ENCODE data around the gene DMRTA2.

DMRTA2 gene

DNA sequence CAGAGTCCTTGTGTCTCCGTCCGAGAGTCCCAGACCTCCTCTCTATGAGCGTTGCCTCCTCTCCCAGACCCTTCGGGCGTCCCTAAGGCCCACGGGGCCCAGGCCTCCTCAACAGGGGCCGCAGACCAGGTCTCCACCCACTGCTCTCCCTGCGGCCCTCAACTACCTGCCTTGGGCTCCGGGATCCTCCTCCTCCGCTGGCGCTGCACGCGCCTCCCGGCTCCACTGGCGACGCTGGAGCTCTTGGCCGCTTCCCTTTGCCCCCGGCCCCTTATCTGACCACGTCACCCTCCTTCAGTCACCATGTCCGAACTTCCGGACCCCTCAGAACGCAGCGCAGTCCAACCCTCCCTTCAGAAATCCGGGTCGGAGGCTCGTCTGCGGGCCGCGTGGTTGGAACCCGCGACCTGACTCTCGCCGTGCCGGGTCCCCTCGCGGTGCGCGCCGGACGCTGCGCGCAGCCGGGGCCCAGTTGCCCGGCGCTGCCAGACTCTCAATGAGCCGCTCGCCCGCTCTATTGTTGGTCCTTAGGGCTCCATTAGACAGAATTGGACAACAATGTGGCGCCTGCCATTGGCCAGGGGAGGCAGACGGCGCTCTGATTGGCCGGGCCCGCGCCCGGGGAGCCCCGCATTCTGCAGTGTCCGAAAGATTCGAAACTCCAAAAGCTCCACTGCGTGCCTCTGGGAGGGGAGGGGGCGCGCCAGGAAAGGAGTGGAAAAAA lies at the start of gene DMRTA2:
Gene DMRTA2 (minus strand): TSS at position 498 of the 724 bp plus-strand sequence. CDS start 1,907 bp downstream, outside the sequence.
- no peak for DNase-seq (ENCODE audit: low read depth in 1 of 2, low spot score in 1 of 2)

DNA sequence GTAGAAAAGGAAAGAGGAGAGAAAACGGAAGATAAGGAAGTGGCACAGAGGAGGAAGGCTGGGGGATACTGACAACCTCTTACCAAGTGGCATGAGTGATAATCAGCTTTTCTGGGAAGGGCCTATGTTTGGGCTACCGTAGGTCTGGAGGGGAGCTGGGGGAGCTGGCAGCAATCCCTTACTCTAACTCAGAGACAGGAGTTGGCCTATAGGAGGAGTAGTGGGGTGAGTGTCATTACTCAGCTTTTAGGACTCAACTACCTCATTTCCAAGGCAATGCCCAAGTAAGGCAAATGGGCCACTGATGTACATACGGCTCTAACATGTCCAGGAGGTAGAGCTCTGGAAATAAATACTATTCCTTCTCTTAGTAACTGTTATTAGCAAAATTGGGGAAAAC lies 48.7 kb upstream of the DMRTA2 start:
- DNase-seq (ENCODE audit: low read depth in 1 of 2, low spot score in 1 of 2) = no peak

DNA sequence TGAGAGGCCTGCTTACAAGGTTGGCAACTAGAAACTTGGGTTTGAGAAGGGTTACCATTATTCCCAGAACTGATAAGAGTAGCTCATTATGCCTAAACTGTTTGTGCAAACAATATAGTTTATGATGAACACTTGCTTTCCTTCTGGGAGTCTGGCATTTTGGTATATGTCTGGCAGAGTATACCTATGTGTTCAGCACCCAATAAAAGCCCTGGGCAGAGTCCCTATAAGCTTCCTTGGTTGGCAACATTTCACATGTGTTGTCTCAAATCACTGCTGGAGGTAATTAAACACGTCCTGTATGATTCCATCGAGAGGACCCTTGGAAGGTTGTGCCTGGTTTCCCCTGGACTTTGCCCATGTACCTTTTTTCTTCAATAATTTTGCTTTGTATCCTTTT lies 39.7 kb upstream of the DMRTA2 start:
- no peak for DNase-seq (ENCODE audit: low read depth in 1 of 2, low spot score in 1 of 2)

DNA sequence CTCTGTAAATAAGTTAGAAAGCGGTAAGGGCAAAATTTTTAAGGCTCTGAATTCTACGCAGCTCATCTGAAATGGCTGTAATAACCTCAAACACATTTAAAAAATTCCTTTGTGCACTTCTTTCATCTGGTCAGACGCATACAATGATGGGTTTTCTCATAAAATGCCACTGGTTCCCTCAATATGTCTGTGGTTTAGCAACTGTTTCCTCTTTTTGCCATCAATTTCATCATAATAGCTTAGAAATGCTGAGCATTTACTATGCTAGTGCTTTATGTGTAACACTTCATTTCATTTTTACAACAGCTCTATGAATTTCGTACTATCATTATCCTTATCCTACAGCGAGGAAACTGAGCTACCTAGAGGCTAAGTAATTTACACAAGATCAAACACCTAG lies 35.3 kb upstream of the DMRTA2 start:
- no peak for DNase-seq (ENCODE audit: low read depth in 1 of 2, low spot score in 1 of 2)

DNA sequence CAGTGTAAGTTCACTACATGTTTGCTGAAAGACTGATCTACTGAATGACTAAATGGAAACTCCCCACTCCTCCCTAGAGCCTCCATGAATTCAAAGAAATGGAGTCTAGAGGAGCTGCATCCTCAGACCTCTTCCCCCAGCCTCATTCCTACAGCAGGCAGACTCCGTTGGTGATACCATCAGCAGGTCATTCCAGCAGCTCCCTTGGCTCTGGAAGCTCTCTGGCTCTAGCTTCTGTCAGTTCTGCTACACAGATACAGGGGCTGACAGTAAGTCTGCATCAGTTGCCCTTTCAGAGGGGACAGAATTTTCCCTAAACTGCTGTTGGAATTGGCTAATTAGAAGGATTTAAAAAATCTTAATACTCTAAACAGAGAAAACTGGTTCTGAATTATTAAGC lies 31.7 kb upstream of the DMRTA2 start:
- no peak for DNase-seq (ENCODE audit: low read depth in 1 of 2, low spot score in 1 of 2)

DNA sequence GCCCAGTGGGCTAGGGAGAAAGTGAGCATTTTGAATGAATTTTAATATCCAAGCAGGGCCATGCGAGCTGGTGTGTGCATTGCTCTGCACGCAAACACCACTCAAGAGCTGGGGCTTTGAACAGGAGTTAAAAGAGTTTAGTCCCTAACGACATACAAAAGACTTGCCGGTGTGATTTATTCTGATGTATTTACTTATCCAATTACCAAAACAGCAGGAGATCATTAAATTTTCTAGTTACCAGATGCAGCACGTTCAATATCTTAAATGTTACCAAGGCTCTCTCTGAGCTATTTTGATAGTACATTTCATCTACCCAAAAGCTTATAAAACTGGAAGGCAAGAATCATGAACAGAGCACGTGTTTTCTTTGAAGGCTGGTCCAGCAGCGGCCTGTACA lies 30.0 kb upstream of the DMRTA2 start:
- no peak for DNase-seq (ENCODE audit: low read depth in 1 of 2, low spot score in 1 of 2)

DNA sequence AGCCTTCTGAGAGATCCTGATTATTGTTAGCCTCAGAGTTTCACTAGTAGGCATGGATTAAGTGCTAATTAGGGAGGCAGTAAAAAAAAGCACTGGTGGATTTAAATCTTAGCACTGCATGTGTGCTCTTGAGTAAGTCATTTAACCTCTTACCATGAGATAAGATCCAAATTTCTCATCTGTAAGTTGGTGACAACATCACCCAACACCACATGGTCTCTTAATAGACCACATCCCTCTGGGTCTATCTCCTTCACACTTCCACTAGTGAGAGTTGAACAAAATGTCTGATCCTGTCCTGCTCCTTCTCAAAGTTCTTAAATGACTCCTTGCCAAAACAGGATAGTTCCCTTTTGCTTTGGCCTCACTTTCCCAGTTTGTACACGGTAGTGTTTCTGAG lies 29.5 kb upstream of the DMRTA2 start:
- no peak for DNase-seq (ENCODE audit: low read depth in 1 of 2, low spot score in 1 of 2)

DNA sequence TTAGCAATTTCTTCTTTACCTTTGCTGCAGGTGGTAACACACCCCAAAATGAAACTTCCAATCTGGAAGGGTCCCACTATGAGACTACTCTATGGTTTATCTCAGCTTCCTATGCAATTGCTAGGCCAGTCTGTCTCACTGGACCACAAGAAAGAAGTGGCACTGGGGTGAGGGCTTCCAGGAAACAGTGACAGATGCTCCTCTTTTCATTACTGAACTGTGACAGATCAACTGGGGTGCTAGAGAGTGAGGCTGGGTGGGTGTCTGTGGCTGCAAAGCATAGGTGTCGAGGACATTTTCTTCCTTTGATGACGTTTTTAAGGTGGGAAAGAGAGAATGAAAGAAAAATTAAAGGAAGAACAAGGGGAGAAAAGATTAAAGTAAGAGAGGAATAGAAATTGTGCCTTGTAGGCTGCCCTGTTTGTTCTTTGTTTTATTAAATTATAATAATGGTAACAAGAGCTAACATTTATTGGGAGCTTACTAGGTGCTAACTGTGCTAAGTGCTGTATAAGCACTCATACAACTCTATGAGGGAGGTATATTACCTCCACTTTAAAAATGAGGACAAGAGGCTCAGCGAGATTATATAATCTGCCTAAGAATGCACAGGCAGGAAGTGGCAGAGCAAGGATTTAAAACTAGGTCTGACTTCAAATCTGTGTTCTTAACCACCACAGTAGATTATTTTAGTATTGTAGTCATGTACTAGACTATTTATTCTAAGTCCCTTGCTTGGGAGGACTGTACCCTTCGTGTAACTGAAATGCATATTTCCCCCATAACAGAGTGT lies 27.8 kb upstream of the DMRTA2 start:
- DNase-seq (ENCODE audit: low read depth in 1 of 2, low spot score in 1 of 2) = no peak

DNA sequence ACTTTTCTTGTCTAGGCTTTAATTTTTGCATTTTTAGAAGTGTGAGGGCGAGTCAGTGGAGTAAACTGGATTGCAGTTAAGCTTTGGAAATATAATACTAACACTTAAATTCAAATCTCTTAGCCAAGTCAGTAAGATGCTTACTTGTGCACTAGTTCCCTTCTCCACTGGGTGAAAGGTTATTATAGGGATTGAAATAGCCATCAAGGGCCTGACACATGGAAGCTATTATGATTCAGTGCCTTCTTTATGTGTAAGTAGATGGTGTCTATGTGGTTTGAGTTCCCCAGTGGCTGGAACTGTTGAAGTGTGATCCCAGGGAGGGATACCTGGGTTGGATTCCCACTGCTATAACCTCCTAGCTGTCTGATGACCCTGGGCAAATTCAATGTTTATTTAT lies 24.7 kb upstream of the DMRTA2 start:
- DNase-seq (ENCODE audit: low read depth in 1 of 2, low spot score in 1 of 2) = no peak

DNA sequence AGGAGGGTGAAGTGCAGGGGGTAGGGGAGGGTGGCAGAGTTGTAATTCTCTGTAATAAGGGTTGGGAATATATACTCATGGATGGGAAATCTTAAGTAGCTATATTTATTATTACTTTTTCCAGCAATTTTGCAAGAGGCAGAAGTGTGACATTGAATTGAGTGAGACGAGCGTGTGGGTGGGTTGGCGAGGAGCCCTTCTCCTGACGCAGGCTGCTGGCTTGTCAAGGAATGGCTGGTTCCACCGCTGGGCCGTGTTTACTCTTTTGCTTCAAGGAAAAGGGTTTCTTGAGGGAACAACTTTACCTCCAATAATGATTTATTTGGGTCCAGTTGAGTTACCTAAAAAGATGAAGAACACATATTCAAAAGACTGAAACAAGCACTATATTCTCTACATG lies 17.9 kb upstream of the DMRTA2 start:
- DNase-seq (ENCODE audit: low read depth in 1 of 2, low spot score in 1 of 2) = no peak

DNA sequence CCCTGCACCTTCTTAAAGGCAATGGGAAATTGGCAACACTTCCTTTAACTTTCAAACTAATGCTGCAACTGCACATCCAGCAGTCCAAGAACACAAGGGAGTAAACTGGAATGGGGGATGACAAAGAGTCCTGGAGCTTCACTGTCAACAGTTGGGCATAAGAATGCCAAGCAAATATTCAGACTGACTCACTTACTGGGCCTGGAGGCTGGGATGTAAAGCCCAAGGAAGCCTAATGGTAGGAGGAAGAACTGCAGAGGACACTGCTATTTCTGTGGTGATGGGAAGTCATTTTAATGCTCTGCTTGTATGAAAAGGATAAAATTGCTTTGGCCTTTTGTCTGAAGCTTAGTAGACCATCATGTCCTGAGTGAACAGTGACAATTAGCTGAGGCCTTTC lies 15.7 kb upstream of the DMRTA2 start:
- no peak for DNase-seq (ENCODE audit: low read depth in 1 of 2, low spot score in 1 of 2)

DNA sequence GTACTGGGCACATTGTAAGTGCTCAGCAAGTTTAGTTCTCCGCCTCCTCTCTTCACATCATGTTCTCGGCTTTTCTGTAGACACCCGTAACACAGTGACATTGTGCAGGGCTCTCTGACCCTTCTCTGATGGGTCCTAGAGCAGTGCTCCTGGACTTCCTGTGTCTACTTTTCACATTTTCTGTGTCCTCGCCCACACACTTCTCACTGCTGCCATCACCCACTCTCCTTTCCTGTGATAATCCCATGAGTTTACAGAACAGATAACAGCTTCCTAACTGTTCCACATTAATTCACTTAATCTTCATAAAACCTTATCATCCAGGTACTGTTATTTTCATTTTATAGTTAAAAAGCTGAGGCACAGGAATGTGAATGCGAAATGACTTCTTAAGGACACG lies 13.2 kb upstream of the DMRTA2 start:
- no peak for DNase-seq (ENCODE audit: low read depth in 1 of 2, low spot score in 1 of 2)

DNA sequence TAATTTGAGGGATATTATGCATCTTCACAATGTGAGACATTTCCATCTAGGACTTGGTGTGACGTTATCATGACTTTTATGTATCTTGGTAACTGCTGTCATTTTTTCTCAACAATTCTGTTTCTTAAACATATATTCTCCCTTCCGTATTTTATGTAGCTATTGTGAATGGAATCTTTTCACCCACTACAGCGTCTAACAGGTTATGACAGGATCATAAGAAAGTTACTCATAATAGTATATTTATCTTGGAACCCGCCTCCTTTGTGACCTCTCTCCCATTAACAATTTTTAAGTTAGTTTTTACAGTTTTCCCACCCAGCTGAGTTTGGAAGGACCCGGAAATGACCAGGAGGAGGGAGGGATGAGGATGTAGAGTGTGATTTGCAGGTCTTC lies 6.8 kb upstream of the DMRTA2 start:
- DNase-seq (ENCODE audit: low read depth in 1 of 2, low spot score in 1 of 2) = no peak

DNA sequence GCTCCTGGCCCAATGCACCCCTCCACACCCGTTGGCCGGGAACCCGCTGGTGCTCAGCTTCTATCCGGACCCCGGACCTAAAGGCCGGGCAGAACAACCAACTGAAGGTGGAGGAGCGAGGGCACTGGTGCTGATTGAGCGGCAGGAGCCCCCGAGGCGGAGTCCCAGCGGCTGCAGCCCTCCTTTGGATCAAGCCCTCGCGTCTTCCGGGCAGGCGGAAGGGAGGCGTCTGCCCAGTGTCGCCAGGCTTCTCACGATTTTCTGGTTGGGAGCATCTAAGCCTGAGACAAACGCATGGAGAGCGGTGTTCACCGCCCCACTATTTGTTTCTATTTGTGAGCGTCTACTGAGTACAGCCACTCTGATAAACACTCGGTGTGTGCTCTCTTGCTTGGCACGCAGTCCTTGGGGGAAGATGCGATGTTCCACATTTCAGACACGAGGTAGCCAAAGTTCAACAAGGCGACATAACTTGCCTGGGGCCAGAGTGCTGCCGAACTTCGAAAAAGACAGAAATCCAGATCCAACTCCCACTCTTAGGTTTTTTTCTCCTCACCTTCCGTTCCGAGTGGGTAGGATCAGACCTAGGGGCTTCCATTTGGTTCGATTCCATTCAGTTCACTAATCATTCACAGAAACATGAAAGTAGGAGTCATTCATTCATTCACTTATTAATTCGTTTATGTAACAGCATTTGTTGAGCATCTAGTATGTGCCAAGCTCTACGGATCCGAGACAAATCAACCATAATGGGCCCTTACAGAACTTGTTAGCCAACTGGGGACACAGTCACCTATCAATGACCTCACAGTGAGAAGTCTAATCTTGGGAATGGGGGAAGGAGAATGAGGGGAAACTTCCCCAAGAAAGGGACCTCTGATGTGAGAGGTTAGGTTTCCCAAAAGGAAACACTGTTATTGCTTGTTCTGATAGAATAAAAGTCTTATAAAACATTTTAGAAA lies 4.9 kb upstream of the DMRTA2 start:
- no peak for DNase-seq (ENCODE audit: low read depth in 1 of 2, low spot score in 1 of 2)

DNA sequence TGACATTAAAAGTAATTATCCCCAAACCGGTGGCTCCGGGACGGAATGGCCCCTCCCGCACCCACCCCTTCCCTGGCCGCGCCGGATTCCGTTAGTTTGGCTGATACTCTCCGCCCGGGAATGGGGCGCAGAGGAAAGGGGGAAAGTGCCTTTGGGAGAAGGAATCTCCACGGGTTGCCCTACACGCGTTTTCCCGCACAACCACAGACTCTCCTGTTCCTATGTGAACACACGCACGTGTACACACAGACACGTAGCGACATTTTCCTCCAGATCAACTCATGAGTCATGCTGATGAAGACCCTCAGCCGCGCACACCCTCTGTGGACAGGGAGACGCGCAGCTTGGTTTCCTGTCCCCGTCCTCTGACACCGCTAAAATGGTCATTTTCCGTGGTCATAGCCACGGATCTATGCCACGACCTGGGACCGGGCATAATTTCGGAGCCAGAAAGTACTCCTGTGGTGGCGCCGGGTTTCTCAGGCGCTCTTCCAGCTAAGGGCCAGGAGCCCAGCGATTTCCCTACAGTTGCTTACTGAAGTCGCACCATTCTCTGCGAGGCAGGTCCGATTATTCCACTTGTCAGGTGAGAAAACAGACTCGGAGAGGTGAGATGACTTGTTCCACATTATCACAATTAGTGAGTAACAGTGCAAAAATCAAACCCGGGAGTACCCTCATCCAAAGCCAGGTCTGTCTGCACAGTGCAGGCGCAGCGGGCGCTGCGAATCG lies 4.0 kb upstream of the DMRTA2 start:
- DNase-seq (ENCODE audit: low read depth in 1 of 2, low spot score in 1 of 2) = no peak

DNA sequence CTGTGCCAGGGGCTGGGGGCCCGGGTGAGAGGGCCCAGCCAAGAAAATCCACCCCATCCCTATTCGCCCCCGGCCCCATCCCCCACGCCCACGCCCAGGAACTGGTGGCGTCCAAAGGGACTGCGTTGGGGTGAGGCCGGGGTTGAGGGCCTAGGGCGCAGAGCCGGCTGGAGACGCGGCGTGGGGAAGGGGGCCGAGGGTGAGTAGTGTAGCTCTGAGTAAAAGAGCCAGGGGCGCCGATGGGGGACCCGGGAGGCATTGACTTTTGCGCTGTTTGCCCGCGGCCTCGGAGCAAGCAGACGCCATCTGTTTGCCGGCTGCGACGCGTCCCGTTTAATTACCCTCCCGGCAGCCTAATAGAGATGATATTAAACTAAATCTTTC lies 3.5 kb upstream of the DMRTA2 start:
- no peak for DNase-seq (ENCODE audit: low read depth in 1 of 2, low spot score in 1 of 2)

DNA sequence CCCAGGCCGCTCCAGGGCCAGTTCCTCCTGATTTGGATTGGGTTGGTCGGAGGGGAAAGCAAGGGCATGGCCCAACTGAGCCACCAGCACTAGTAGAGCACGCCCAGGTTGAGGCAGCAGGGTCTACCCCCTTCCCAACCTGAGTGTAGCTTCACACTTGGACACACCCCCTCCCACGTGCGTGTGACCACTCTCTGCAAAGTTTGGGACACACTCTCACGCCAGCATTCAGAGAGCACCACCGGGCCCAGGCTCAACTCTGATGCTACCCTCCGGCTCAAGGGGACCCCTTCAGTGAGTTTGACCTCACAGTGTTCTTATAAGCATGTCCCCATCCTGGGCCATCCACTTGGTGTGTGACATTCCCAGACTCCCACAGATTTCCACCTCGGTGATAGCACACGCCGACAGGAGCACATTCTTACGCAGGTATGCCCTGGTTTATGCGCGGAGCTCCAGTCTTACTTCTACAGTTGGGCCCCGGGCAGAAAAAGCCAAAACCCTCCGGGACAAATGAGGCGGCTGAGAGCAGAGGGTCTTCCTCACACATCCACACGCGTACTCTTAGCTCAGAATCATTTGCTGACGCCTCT lies 3.0 kb upstream of the DMRTA2 start:
- DNase-seq (ENCODE audit: low read depth in 1 of 2, low spot score in 1 of 2) = no peak

DNA sequence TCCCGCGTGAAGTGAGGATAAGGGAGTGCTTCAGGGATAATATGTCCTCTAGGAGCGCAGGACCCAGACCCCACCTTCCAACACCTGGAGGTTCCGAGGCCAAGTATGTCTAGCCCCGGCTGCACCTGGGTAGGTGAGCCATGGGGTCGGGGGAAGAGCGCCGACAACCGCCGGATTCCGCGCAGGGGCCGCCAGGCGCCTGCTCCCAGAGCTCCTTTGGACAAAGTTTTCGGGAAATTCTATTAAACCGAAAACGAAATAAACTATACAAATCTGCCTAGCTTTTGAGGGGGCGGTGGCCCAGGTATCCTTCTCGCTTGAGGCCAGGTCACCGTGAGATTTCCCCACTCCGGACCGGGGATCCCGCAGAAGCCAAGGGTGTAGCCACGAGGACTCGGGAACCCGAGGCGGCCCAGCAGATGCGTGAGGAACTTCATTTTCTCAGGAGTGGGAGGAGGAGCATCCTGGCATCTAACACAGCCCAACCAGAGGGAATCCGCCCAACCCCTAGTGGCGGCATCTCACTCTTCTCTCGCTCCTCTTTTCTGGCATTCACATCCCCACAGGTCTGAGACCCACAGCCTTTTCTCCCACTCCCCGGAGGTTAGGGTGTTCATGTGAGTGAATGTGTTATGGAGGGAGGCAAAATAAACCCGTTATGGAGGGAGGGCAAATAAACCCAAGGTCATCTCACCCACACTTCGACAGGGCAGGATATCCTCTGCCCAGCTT lies 2.3 kb upstream of the DMRTA2 start:
- no peak for DNase-seq (ENCODE audit: low read depth in 1 of 2, low spot score in 1 of 2)

DNA sequence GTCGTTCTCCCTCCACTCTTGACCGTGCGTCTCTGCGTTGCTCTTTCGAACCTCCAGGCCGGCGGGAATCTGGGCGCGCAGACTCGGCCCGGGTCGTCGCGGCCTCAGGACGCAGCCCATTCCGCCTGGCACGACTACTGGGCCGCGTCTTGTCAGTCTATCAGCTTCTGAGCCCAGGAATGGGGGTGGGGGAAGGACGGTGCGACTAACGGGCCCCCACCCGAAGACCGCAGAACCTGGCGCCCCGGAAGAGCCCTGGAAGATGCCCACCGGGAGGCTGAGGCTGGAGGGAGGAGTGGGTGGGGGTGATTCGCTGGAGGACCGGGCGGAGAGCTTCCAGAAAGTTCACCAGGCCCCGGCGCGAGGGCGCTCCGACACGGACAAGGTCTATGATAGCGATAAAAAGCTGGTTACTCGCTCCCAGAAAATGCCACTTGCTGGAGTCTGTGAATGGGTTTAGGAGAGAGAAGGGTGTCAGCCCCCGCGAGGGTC lies 1.7 kb upstream of the DMRTA2 start:
- DNase-seq (ENCODE audit: low read depth in 1 of 2, low spot score in 1 of 2) = no peak

Data from activated T-helper 1 cell treated with anti-CD3 and anti-CD28 coated beads, Interleukin-2, amount 50 U/mL, for 16 hours (primary cell).